ENCODE results near the gene AHCYL1.

Gene AHCYL1

GRCh38 chr1:109993885-109994284 is 9.3 kb downstream of the AHCYL1 start:
- H3K4me3 ChIP-seq (replicated peaks; ENCODE audit: low read depth, low read length): no peak overlapping the region
- TF ChIP-seq CTCF (IDR thresholded peaks at IDR 0.05; ENCODE audit: low read depth, low read length, missing control alignments): no peak
- DNase-seq (ENCODE audit: extremely low read depth, low read depth): no peak

- TF ChIP-seq CTCF (IDR thresholded peaks at IDR 0.05; ENCODE audit: low read depth, low read length, missing control alignments): no peak
- no peak overlapping the region for H3K4me3 ChIP-seq (replicated peaks; ENCODE audit: low read depth, low read length)
- DNase-seq (ENCODE audit: extremely low read depth, low read depth): no peak
Measured at GRCh38 chr1:109994654-109995053, 10.1 kb downstream of the AHCYL1 start.

- no peak overlapping the region for H3K4me3 ChIP-seq (replicated peaks; ENCODE audit: low read depth, low read length)
- DNase-seq (ENCODE audit: extremely low read depth, low read depth): no peak
- no peak for TF ChIP-seq CTCF (IDR thresholded peaks at IDR 0.05; ENCODE audit: low read depth, low read length, missing control alignments)
Measured at GRCh38 chr1:109995536-109995935, 11.0 kb downstream of the AHCYL1 start.

- no peak for DNase-seq (ENCODE audit: extremely low read depth, low read depth)
- no peak for TF ChIP-seq CTCF (IDR thresholded peaks at IDR 0.05; ENCODE audit: low read depth, low read length, missing control alignments)
- H3K4me3 ChIP-seq (replicated peaks; ENCODE audit: low read depth, low read length): no peak overlapping the region
Measured at GRCh38 chr1:109996476-109996875, 11.9 kb downstream of the AHCYL1 start.

GRCh38 chr1:109997204-109997866 is 12.8 kb downstream of the AHCYL1 start:
- DNase-seq (ENCODE audit: extremely low read depth, low read depth): no peak
- no peak for TF ChIP-seq CTCF (IDR thresholded peaks at IDR 0.05; ENCODE audit: low read depth, low read length, missing control alignments)
- no peak overlapping the region for H3K4me3 ChIP-seq (replicated peaks; ENCODE audit: low read depth, low read length)

GRCh38 chr1:109997867-109998229 is 13.3 kb downstream of the AHCYL1 start:
- H3K4me3 ChIP-seq (replicated peaks; ENCODE audit: low read depth, low read length): no peak overlapping the region
- DNase-seq (ENCODE audit: extremely low read depth, low read depth): no peak
- TF ChIP-seq CTCF (IDR thresholded peaks at IDR 0.05; ENCODE audit: low read depth, low read length, missing control alignments): no peak

- no peak overlapping the region for H3K4me3 ChIP-seq (replicated peaks; ENCODE audit: low read depth, low read length)
- DNase-seq (ENCODE audit: extremely low read depth, low read depth): no peak
- no peak for TF ChIP-seq CTCF (IDR thresholded peaks at IDR 0.05; ENCODE audit: low read depth, low read length, missing control alignments)
Measured at GRCh38 chr1:110002695-110003094, 18.1 kb downstream of the AHCYL1 start.
